ENCODE data around the gene SKP1. TPM values are rescaled to one million over a fixed set of nuclear protein-coding genes. Genes with fewer than 3 reads are reported as not detected.

The SKP1 gene
- polyA plus RNA-seq, 1 of the 3 experiments (the other 2 are of a cell fraction) = 407 TPM

DNA sequence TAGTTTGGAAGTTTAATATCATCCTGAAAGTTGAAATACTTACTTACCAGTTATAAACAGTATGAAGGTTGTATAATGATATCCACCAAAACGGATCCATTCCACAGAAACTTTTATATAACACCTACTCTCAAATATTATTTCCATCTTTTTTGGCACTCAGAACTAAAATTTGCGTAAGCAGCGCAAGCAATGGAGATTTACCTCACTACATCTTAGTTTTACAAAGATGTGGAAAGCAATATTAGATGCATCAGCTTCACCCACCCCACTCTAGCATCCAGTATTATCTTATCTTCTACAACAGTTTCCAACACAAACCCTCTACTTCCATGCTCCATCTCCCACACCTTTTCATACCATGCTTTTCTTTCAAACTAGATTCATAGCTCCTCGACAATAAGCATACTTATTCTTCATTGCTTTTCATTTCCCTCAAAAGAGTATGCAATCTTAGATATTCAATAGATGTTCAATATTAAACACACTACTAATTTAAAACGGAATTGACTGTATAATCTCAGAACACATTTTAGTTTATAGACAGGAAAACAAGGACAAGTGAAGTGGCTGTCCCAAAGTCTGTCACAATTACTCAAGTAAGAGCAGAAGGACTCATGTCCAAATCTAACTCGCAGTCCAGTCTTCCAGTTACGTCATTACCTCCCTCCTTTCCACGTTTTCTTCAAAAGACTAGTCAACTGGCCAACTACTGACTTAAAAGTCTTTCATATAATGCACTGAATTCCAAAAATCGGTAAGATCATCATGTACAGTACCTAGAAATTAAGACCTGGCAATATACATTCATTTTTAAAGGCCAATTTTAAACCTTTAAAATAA is 46.9 kb upstream of the SKP1 start:
- ChIA-PET CTCF (interaction anchor here (1.2 to 4.3 kb wide), 2 partner anchors 65 to 364 kb away, joined by 3 to 24 read pairs; no protein-coding TSS in a partner anchor), POLR2A (no interaction called here)
- DNase-seq = no peak
- peaks cover 66% of the 10 kb centered on the region for H4K20me1 ChIP-seq (ENCODE audit: insufficient read depth)
- peaks cover 89% of the 10 kb centered on the region for H3K79me2 ChIP-seq (ENCODE audit: insufficient read depth)
- no peaks in the 10 kb centered on the region for H3K9me2 ChIP-seq
- TF ChIP-seq ZBTB33 (IDR thresholded peaks at IDR 0.05; ENCODE audit: borderline replicate concordance, low read depth) (no peak), EZH2phosphoT487 (IDR thresholded peaks at IDR 0.05; ENCODE audit: borderline replicate concordance, low read depth) (no peak), FOXJ3 (CRISPR knock-in tag; IDR thresholded peaks at IDR 0.05) (no peak), NFIC (IDR thresholded peaks at IDR 0.05; ENCODE audit: borderline replicate concordance) (no peak), POLR2AphosphoS5 (IDR thresholded peaks at IDR 0.05; ENCODE audit: low read depth, low read length) (no peak), GABPA (IDR thresholded peaks at IDR 0.05; ENCODE audit: low read depth) (no peak), FOXM1 (IDR thresholded peaks at IDR 0.05; ENCODE audit: low read depth) (no peak), NRF1 (IDR thresholded peaks at IDR 0.05; ENCODE audit: low read depth, low read length) (no peak), REST (IDR thresholded peaks at IDR 0.05; ENCODE audit: low read depth, low read length) (no peak), GATA2 (CRISPR knock-in tag; IDR thresholded peaks at IDR 0.05) (no peak), TCF12 (IDR thresholded peaks at IDR 0.05) (no peak), IRF3 (IDR thresholded peaks at IDR 0.05; ENCODE audit: low read depth, low read length) (no peak), MAX (IDR thresholded peaks at IDR 0.05; ENCODE audit: low read depth) (no peak), RXRA (IDR thresholded peaks at IDR 0.05; ENCODE audit: borderline replicate concordance, low read depth) (no peak), JUND (IDR thresholded peaks at IDR 0.05) (no peak), ELF1 (IDR thresholded peaks at IDR 0.05) (no peak), EP300 (IDR thresholded peaks at IDR 0.05; ENCODE audit: borderline replicate concordance in 1 of 2, low read depth in 1 of 2, low read length in 1 of 2) (no peak), SMC3 (IDR thresholded peaks at IDR 0.05; ENCODE audit: low read depth, low read length) (no peak)
- TF ChIP-seq, protein P1, sequence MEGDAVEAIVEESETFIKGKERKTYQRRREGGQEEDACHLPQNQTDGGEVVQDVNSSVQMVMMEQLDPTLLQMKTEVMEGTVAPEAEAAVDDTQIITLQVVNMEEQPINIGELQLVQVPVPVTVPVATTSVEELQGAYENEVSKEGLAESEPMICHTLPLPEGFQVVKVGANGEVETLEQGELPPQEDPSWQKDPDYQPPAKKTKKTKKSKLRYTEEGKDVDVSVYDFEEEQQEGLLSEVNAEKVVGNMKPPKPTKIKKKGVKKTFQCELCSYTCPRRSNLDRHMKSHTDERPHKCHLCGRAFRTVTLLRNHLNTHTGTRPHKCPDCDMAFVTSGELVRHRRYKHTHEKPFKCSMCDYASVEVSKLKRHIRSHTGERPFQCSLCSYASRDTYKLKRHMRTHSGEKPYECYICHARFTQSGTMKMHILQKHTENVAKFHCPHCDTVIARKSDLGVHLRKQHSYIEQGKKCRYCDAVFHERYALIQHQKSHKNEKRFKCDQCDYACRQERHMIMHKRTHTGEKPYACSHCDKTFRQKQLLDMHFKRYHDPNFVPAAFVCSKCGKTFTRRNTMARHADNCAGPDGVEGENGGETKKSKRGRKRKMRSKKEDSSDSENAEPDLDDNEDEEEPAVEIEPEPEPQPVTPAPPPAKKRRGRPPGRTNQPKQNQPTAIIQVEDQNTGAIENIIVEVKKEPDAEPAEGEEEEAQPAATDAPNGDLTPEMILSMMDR (IDR thresholded peaks at IDR 0.05) = no peak
- TF ChIP-seq, protein P2, sequence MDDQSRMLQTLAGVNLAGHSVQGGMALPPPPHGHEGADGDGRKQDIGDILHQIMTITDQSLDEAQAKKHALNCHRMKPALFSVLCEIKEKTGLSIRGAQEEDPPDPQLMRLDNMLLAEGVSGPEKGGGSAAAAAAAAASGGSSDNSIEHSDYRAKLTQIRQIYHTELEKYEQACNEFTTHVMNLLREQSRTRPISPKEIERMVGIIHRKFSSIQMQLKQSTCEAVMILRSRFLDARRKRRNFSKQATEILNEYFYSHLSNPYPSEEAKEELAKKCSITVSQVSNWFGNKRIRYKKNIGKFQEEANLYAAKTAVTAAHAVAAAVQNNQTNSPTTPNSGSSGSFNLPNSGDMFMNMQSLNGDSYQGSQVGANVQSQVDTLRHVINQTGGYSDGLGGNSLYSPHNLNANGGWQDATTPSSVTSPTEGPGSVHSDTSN (IDR thresholded peaks at IDR 0.05) = no peak
- peaks cover 8 to 10% of the 10 kb centered on the region in 2 experiments for H3K36me3 ChIP-seq (replicated peaks in 1 of 2; ENCODE audit: control insufficient read depth in 1 of 2, insufficient read depth in 2 of 2, low read length in 1 of 2)
- peak overlapping the region; percentile 88 for H3K4me2 ChIP-seq
- peak overlapping the region in 1 of 2 experiments; percentile 98; a peak in 2 of 4 replicates for H3K27ac ChIP-seq (ENCODE audit: low read depth in 2 of 2, low read length in 1 of 2)
- H3K9me3 ChIP-seq = no peaks in the 10 kb centered on the region
- peaks cover 22% of the 10 kb centered on the region for H3F3A ChIP-seq (replicated peaks; ENCODE audit: insufficient read depth)
- peaks cover 4 to 23% of the 10 kb centered on the region in 2 experiments; a peak in 3 of 4 replicates for H3K4me1 ChIP-seq (ENCODE audit: control insufficient read depth in 1 of 2, insufficient read depth in 2 of 2, low read depth in 1 of 2, low read length in 1 of 2)
- H3K9ac ChIP-seq = peak overlapping the region; percentile 100; the same call in 1 of the 2 replicates
- no peaks in the 10 kb centered on the region for H3K27me3 ChIP-seq (ENCODE audit: insufficient read depth)
- H3K4me3 ChIP-seq (ENCODE audit: low read depth in 2 of 2, low read length in 1 of 2) = peak overlapping the region; percentile 85 to 98
- no peak overlapping the region for H2AFZ ChIP-seq (ENCODE audit: low read depth)
- WGBS (ENCODE audit: low lambda C conversion rate) = 34% methylated on average over 9 of the region's 9 CpGs
